KMS-11 (cell line): Measurements from ENCODE around the gene BGN.

Experiments
- H2AFZ ChIP-seq: fragments of 200-600 bp; sonication (generic); 2 replicates; pipeline ENCODE4 v1.6.1; 2016; ENCODE audit warnings: antibody characterized with exemption, mixed run types, low read depth
- H3K27ac ChIP-seq: fragments of 200-600 bp; sonication (generic); 2 replicates; pipeline ENCODE4 v1.6.1; 2016; ENCODE audit warnings: mild to moderate bottlenecking, mixed run types
- H3K27me3 ChIP-seq: fragments of 200-600 bp; sonication (generic); 2 replicates; pipeline ENCODE4 v1.6.1; 2017; ENCODE audit warnings: mild to moderate bottlenecking, low read depth, mixed run types, moderate library complexity; ENCODE audit not compliant: insufficient read depth
- H3K36me3 ChIP-seq: fragments of 200-600 bp; sonication (generic); 2 replicates; pipeline ENCODE4 v1.6.1; 2017; ENCODE audit warnings: mild to moderate bottlenecking, mixed run types; ENCODE audit not compliant: insufficient read depth
- H3K4me1 ChIP-seq: fragments of 200-600 bp; sonication (generic); 2 replicates; pipeline ENCODE4 v1.6.1; 2016; ENCODE audit warnings: mild to moderate bottlenecking, low read depth, mixed run types; ENCODE audit not compliant: poor library complexity, severe bottlenecking
- H3K4me2 ChIP-seq: fragments of 200-600 bp; sonication (generic); 2 replicates; pipeline ENCODE4 v1.7.0; 2016; ENCODE audit warnings: mild to moderate bottlenecking, mixed run types
- H3K4me3 ChIP-seq: fragments of 200-600 bp; sonication (generic); IDR thresholded peaks from 2 replicates; pipeline ENCODE4 v1.6.1; 2017; ENCODE audit warnings: low read depth, low read length, mixed read lengths; ENCODE audit not compliant: insufficient read depth
- H3K79me2 ChIP-seq: fragments of 200-600 bp; sonication (generic); 2 replicates; pipeline ENCODE4 v1.6.1; 2016; ENCODE audit warnings: low read depth, mixed run types; ENCODE audit not compliant: insufficient read depth
- H3K9ac ChIP-seq: fragments of 200-600 bp; sonication (generic); 2 replicates; pipeline ENCODE4 v1.6.1; 2016; ENCODE audit warnings: mild to moderate bottlenecking, mixed run types
- H4K20me1 ChIP-seq: fragments of 200-600 bp; sonication (generic); 2 replicates; pipeline ENCODE4 v1.6.1; 2016; ENCODE audit warnings: mild to moderate bottlenecking, mixed run types; ENCODE audit not compliant: insufficient read depth
- CTCF ChIP-seq: fragments of 200-600 bp; sonication (generic); conservative IDR thresholded peaks from 2 replicates; pipeline ENCODE4 v1.6.1; 2017; ENCODE audit warnings: low read depth, mild to moderate bottlenecking, antibody characterized with exemption, low read length, moderate library complexity, mixed read lengths

BGN gene

DNA sequence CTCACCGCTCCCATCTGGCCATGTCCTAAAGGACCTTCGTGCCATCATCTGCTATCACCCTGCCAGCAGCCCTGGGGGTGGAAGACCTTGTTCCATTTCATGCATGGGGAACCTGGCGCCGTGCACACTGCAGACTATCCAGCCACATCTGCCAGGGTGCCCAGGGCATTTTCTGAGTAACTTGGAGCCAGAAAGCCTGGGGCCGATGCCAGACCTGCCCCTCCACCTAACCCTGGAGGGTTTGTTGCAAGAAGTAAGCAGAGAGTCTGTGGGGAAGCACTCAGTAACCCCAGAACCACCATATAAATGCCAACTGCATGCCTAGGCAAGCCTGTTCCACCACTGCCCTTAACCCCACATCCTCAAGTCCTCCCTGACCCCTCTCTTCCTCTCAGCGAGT is 31.7 kb upstream of the BGN start:
- H3K4me2 ChIP-seq = no peak overlapping the region
- no peaks in the 10 kb centered on the region for H3K4me1 ChIP-seq
- no peaks in the 10 kb centered on the region for H3K27me3 ChIP-seq
- H3K9ac ChIP-seq = no peak overlapping the region
- no peak overlapping the region for H3K27ac ChIP-seq
- TF ChIP-seq CTCF = no peak
- H3K79me2 ChIP-seq = no peaks in the 10 kb centered on the region
- no peak overlapping the region for H3K4me3 ChIP-seq
- H4K20me1 ChIP-seq = no peaks in the 10 kb centered on the region
- H3K36me3 ChIP-seq = no peaks in the 10 kb centered on the region
- H2AFZ ChIP-seq = no peak overlapping the region

DNA sequence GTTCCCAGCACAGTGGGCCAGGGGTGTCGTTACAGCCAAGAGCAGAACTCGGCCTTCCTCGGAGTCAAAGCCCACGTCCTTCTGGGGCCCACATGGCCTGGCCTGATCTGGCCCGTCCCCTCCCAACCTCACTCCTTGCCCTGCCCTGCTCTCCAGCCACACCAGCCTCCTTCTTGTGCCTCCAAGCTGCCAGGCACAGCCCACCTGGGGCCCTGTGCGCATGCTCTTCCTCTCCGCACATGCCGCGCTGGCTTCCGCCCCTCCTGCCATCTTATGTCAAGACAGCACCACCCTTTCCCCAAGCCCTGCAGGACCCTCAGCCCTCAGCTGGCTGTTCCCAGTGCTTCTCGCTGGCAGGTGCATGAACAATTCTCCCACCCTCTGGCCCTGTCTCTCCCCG is 31.2 kb upstream of the BGN start:
- no peaks in the 10 kb centered on the region for H3K27me3 ChIP-seq
- no peaks in the 10 kb centered on the region for H4K20me1 ChIP-seq
- H3K4me3 ChIP-seq = no peak overlapping the region
- H3K4me1 ChIP-seq = no peaks in the 10 kb centered on the region
- H3K79me2 ChIP-seq = no peaks in the 10 kb centered on the region
- no peak overlapping the region for H2AFZ ChIP-seq
- H3K4me2 ChIP-seq = no peak overlapping the region
- H3K9ac ChIP-seq = no peak overlapping the region
- no peak overlapping the region for H3K27ac ChIP-seq
- TF ChIP-seq CTCF = no peak
- H3K36me3 ChIP-seq = no peaks in the 10 kb centered on the region

GRCh38 chrX:153464116-153464515 is 30.7 kb upstream of the BGN start:
- H2AFZ ChIP-seq = no peak overlapping the region
- no peaks in the 10 kb centered on the region for H3K27me3 ChIP-seq
- no peaks in the 10 kb centered on the region for H4K20me1 ChIP-seq
- no peaks in the 10 kb centered on the region for H3K36me3 ChIP-seq
- no peak for TF ChIP-seq CTCF
- no peaks in the 10 kb centered on the region; the same call in 1 of the 2 replicates for H3K79me2 ChIP-seq
- no peak overlapping the region for H3K4me3 ChIP-seq
- no peak overlapping the region for H3K27ac ChIP-seq
- no peaks in the 10 kb centered on the region for H3K4me1 ChIP-seq
- H3K9ac ChIP-seq = no peak overlapping the region
- no peak overlapping the region for H3K4me2 ChIP-seq

DNA sequence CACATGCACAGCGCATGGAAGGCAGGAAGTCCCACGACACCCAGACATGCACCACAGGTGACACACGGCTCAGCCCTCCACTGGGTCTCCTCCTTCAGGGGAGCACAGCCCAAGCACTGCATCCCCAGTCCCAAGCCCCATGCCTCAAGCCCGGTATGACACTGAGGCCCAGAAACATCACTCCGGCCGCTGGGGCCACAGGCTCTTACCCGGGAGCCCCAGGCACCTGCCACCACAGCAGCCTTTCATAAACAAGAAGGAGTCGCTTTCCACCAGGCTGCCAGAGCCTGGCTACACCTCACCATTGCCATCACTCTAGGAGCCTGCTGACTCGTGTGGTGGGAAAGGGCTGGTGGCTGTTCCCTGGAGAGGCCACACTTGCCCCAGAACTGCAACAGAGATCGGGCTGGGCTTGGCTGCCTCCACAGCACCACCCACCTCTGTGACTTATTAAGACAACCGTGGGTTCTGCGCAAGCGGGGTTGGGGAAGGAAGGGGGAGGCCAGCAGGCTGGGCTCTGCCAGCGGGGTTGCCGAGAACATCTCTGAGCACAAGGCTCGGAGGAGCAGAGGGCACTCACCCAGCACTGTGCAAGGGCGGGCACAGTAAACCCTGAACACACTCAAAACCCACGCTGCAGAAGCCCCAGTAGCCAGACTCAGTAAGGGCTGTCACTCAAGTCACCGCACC is 28.9 kb upstream of the BGN start:
- Histone ChIP-seq H3K27ac (no peak overlapping the region), H3K79me2 (no peaks in the 10 kb centered on the region; the same call in 1 of the 2 replicates), H3K4me1 (no peaks in the 10 kb centered on the region), H3K4me3 (no peak overlapping the region), H3K27me3 (no peaks in the 10 kb centered on the region), H3K9ac (no peak overlapping the region), H3K4me2 (no peak overlapping the region), H4K20me1 (no peaks in the 10 kb centered on the region), H2AFZ (no peak overlapping the region), H3K36me3 (no peaks in the 10 kb centered on the region)
- TF ChIP-seq CTCF = no peak
